Coronary artery (tissue), 2 donors: ENCODE measurements around the gene ABCC1.
A peak's percentile ranks its signal among the peaks of the same experiment; 100 is the strongest.

ENCODE experiments used
- DNase-seq: peaks from one replicate; pipeline ENCODE4 v3.0.0-alpha.2; 2017; ENCODE audit warnings: low spot score
- H3K27ac ChIP-seq, 2 donors: fragments of 200-600 bp; sonication (generic); one replicate each; pipeline ENCODE4 v1.5.1; 2016 to 2019
- H3K4me3 ChIP-seq: fragments of 200-600 bp; sonication (generic); 2 replicates; pipeline ENCODE4 v1.5.1; 2016; ENCODE audit warnings: mild to moderate bottlenecking, moderate library complexity
- CTCF ChIP-seq: fragments of 200-600 bp; sonication (generic); IDR thresholded peaks from one replicate; pipeline ENCODE4 v1.5.1; 2019; ENCODE audit warnings: antibody characterized with exemption

ABCC1 gene

GRCh38 chr16:16122264-16122663 lies 172.8 kb downstream of the ABCC1 start:
- no peak for TF ChIP-seq CTCF
- DNase-seq, result no peak
- H3K4me3 ChIP-seq, result no peak overlapping the region
- H3K27ac ChIP-seq, result no peak overlapping the region

DNA sequence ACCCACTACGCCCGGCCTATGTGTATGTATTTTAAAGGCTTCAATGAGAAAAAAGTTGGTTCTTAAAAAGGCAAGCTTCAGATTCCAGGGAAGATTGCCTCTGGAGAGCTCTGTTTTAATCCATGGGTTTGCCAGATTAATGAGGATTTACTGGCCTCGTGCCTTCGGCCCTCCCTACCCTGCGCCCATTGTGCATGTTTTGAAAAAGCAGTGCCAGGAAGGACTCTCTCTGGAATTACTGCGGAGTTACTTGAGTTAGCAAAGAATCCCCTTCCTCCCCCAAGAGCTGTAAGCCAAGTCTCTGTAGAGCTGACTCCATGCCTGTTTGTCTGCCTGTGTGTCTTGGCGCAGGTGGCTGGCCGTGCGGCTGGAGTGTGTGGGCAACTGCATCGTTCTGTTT lies 175.0 kb downstream of the ABCC1 start:
- no peak overlapping the region for H3K4me3 ChIP-seq
- TF ChIP-seq CTCF, result no peak
- peak overlapping the region in 1 of 2 donors; percentile 51 for H3K27ac ChIP-seq
- DNase-seq, result no peak

- TF ChIP-seq CTCF, result no peak
- H3K27ac ChIP-seq, result peak overlapping the region in 1 of 2 donors; percentile 51
- H3K4me3 ChIP-seq, result no peak overlapping the region
- no peak for DNase-seq
These were observed 175.6 kb downstream of the ABCC1 start for GRCh38 chr16:16124974-16125373.

- Histone ChIP-seq H3K4me3 (no peak overlapping the region), H3K27ac (peak overlapping the region in 1 of 2 donors; percentile 71)
- DNase-seq, result no peak
- TF ChIP-seq CTCF, result no peak
These were observed 177.5 kb downstream of the ABCC1 start for GRCh38 chr16:16126896-16127295.

DNA sequence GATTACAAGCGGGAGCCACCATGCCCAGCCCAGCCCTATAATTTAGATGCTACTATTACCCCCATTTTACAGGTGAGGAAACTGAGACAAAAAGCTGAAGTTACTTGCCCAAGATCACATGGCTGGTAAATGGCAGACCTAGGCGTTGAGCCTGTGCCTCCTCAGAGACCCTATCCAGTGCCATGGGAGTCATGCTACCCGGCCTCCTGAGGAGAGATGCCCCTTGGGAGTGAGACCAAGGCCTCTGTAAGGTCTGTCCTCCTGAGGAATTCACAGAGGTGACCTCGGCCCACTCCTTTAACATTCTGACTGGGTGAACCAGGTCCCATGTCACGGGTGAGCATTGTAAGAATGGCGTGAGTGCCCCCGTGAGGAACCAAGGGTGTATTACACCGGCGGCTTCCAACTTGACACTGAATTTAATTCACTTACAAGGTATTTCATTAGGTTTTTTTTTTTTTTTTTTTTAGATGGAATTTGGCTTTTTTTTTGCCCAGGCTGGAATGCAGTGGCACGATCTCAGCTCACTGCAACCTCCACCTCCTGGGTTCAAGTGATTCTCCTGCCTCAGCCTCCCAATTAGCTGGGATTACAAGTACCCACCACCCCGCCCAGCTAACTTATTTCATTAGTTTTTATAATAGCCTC lies 178.2 kb downstream of the ABCC1 start:
- peak; percentile 80 for DNase-seq
- Histone ChIP-seq H3K4me3 (no peak overlapping the region), H3K27ac (peak overlapping the region; percentile 25 to 71)
- peak; percentile 77 for TF ChIP-seq CTCF

- no peak for DNase-seq
- Histone ChIP-seq H3K4me3 (no peak overlapping the region), H3K27ac (no peak overlapping the region)
- no peak for TF ChIP-seq CTCF
These were observed 181.8 kb downstream of the ABCC1 start for GRCh38 chr16:16131204-16131603.

DNA sequence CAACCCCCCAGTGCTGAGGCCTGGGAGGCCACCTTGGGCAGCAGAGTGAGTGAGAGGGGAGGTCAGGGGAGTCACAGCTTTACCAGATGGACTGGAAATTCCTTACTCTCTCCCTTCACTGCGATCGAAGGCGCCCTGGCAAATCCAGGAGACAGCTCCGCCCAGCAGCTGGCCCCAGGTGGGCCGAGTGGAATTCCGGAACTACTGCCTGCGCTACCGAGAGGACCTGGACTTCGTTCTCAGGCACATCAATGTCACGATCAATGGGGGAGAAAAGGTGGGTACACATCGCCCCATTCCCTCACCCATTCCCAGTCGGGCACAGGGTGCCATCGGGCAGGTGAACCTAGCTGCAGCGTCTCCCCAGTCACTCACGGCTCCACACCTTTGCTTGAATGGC lies 182.2 kb downstream of the ABCC1 start:
- Histone ChIP-seq H3K27ac (no peak overlapping the region), H3K4me3 (no peak overlapping the region)
- DNase-seq, result no peak
- no peak for TF ChIP-seq CTCF
